Endothelial cell (in vitro differentiated cells): ENCODE data around the gene CIDEC. TPM values are rescaled to one million over a fixed set of nuclear protein-coding genes. Genes with fewer than 3 reads are reported as not detected.

Source experiments
- DNase-seq: peaks from one replicate; pipeline ENCODE4 v3.0.0; 2021; ENCODE audit warnings: low spot score
- H3K27ac Mint-ChIP-seq: one replicate; pipeline ENCODE4 v1.8.0; 2021; ENCODE audit warnings: mixed read lengths, inconsistent platforms; ENCODE audit not compliant: unreplicated experiment
- H3K27me3 Mint-ChIP-seq: one replicate; pipeline ENCODE4 v1.8.0; 2021; ENCODE audit warnings: mild to moderate bottlenecking, moderate library complexity, mixed read lengths, inconsistent platforms; ENCODE audit not compliant: unreplicated experiment
- H3K36me3 Mint-ChIP-seq: one replicate; pipeline ENCODE4 v1.8.0; 2021; ENCODE audit warnings: mild to moderate bottlenecking, low read depth, mixed read lengths, inconsistent platforms; ENCODE audit not compliant: unreplicated experiment
- H3K4me1 Mint-ChIP-seq: one replicate; pipeline ENCODE4 v1.8.0; 2021; ENCODE audit warnings: mild to moderate bottlenecking, mixed read lengths, inconsistent platforms; ENCODE audit not compliant: unreplicated experiment
- H3K4me3 Mint-ChIP-seq: one replicate; pipeline ENCODE4 v1.8.0; 2021; ENCODE audit warnings: mild to moderate bottlenecking, mixed read lengths, inconsistent platforms; ENCODE audit not compliant: unreplicated experiment
- H3K9me3 Mint-ChIP-seq: one replicate; pipeline ENCODE4 v1.8.0; 2021; ENCODE audit warnings: mixed read lengths, inconsistent platforms; ENCODE audit not compliant: unreplicated experiment
- CTCF ChIP-seq: fragments of 200-600 bp; sonication (generic); IDR thresholded peaks from one replicate; pipeline ENCODE4 v1.5.0; 2021; ENCODE audit warnings: antibody characterized with exemption; ENCODE audit not compliant: unreplicated experiment
- total RNA-seq: library from RNA; stranded (reverse); fragmentation: NEBNext Ultra II Directional; extraction: Animal tissue kit (Norgen Biotek cat#: 25700); gene quantifications from one replicate; pipeline ENCODE4 v1.2.1, GENCODE V29; 2021; ENCODE audit not compliant: unreplicated experiment

Gene CIDEC
- total RNA-seq, 1 donor from 2014 or later = not detected

DNA sequence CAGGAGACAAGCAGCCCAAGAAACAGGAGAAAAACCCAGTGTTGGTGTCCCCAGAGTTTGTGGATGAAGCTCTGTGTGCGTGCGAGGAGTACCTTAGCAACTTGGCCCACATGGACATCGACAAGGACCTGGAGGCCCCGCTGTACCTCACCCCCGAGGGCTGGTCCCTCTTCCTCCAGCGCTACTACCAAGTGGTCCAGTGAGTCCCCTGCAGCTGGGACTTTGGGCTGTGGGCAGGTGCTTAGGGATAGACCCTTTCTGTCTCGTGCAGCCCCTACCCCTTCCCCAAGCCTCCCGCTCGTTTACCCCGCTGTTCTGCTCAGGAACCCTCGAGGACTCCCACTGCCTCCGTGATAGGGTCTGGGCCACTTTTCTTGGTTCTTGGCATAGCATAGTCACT, 59.5 kb downstream of the CIDEC start:
- DNase-seq = no peak
- Mint-ChIP-seq H3K4me1 (no peaks in the 10 kb centered on the region), H3K27me3 (no peaks in the 10 kb centered on the region), H3K9me3 (no peaks in the 10 kb centered on the region), H3K27ac (no peak overlapping the region), H3K4me3 (no peak overlapping the region), H3K36me3 (no peaks in the 10 kb centered on the region)
- no peak for TF ChIP-seq CTCF

- Mint-ChIP-seq H3K27ac (no peak overlapping the region), H3K4me1 (no peaks in the 10 kb centered on the region), H3K36me3 (no peaks in the 10 kb centered on the region), H3K9me3 (no peaks in the 10 kb centered on the region), H3K4me3 (no peak overlapping the region), H3K27me3 (no peaks in the 10 kb centered on the region)
- DNase-seq = no peak
- no peak for TF ChIP-seq CTCF
Observed at GRCh38 chr3:9818666-9819335, 61.3 kb downstream of the CIDEC start.

GRCh38 chr3:9817436-9817835, 62.6 kb downstream of the CIDEC start:
- no peak for TF ChIP-seq CTCF
- Mint-ChIP-seq H3K4me1 (no peaks in the 10 kb centered on the region), H3K36me3 (no peaks in the 10 kb centered on the region), H3K27ac (no peak overlapping the region), H3K27me3 (no peaks in the 10 kb centered on the region), H3K9me3 (no peaks in the 10 kb centered on the region), H3K4me3 (no peak overlapping the region)
- DNase-seq = no peak

Other genes starting within 250 kb of the CIDEC start
- gene MTMR14, start 230.7 kb downstream of the CIDEC start, total RNA-seq = 65.0 TPM
- gene CPNE9, start 176.4 kb downstream of the CIDEC start, total RNA-seq = 0.31 TPM
- 40.6 TPM for gene BRPF1, start 148.5 kb downstream of the CIDEC start, total RNA-seq
- 22.2 TPM for gene OGG1, start 130.3 kb downstream of the CIDEC start, total RNA-seq
- gene CAMK1, start 110.3 kb downstream of the CIDEC start, total RNA-seq = 6.0 TPM
- gene TADA3, start 87.8 kb downstream of the CIDEC start, total RNA-seq = 35.4 TPM
- 203 TPM for gene ARPC4, start 87.2 kb downstream of the CIDEC start, total RNA-seq
- gene TTLL3, start 70.0 kb downstream of the CIDEC start, total RNA-seq = 34.4 TPM
- 43.5 TPM for gene RPUSD3, start 36.2 kb downstream of the CIDEC start, total RNA-seq
- 26.6 TPM for gene JAGN1, start 10.4 kb upstream of the CIDEC start, total RNA-seq
- gene IL17RE, start 22.6 kb upstream of the CIDEC start, total RNA-seq = 0.74 TPM
- 17.5 TPM for gene IL17RC, start 36.8 kb upstream of the CIDEC start, total RNA-seq
- gene CRELD1, start 53.6 kb upstream of the CIDEC start, total RNA-seq = 30.7 TPM
- 1.9 TPM for gene PRRT3, start 72.2 kb upstream of the CIDEC start, total RNA-seq
- gene EMC3, start 106.6 kb upstream of the CIDEC start, total RNA-seq = 45.4 TPM
- gene FANCD2, start 146.2 kb upstream of the CIDEC start, total RNA-seq = 14.5 TPM
- not detected for gene FANCD2OS, start 228.0 kb upstream of the CIDEC start, total RNA-seq
- gene BRK1, start 235.4 kb upstream of the CIDEC start, total RNA-seq = 203 TPM